Activated CD8-positive, alpha-beta memory T cell treated with anti-CD3 and anti-CD28 coated beads, Interleukin-2, amount 50 U/mL, for 48 hours (primary cell): Measurements from ENCODE around the gene CEL.

Experiments used
- DNase-seq: peaks from one replicate; pipeline ENCODE4 v3.0.0-alpha.2; 2020

CEL gene

DNA sequence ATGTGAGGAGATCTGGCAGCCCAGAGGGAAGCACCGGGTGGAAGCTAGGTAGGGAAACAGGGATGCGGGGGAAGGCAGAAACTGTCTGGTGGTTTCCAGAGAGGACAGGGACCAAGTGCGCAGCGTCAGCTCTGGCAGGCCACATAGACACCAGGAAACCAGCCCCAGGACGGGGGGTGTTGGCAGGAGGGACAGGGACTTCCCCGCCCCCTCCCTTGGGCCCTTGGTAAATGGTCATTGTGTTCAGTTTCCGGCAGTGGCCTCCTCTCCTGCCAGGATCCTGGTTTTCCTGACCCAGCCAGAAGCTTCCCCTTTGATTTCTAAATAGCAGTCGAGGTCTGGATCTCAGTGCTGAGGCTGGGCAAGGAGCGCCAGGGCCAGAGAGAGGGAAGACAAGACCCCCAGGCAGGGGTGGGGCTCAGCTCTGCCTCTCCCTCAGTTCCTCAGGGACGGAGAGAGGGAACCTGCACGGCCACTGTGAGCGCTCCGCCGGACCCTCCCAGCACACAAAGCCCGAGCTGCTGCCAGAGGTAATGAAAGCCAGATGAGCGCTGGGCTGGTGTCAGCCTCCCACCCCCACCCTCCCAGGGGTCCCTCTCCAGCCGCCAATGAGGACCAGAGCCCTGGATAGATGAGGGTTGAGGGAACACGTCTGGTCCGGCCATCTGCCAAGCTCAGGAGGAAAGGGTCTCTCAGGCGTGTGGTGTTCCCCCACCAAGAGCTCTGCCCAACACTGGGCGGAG, 57.5 kb downstream of the CEL start:
- DNase-seq = no peak

DNA sequence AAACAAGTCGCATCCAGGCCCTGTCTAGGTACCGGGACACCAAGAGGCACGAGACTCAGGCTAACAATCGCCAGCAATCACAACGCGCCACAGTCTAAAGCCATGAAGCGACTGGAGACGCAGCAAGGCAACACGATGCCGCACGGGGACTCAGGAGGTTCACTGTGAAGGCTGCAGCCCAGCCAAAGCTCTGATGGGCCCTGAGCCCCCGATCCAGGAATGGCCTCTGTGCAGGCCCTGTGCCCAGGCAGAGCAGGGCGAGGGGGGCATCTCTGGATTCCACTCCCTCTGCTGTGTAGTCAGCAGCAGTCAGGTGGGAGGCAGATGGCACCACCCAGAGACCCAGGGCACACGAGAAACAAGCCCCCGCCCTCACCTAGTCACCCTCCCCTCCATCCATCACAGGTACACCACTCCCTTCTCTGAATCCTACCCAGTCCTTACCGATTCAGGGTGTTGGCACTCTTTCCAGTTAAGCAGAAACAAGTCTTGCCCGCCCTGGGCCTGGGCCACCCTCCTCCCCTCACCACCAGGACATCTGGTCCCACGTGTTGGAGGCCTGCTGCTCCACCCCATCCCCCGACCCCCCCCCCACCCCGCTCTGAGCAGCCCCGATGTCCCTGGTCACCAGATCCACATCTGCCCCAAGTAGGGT, 58.2 kb downstream of the CEL start:
- no peak for DNase-seq

DNA sequence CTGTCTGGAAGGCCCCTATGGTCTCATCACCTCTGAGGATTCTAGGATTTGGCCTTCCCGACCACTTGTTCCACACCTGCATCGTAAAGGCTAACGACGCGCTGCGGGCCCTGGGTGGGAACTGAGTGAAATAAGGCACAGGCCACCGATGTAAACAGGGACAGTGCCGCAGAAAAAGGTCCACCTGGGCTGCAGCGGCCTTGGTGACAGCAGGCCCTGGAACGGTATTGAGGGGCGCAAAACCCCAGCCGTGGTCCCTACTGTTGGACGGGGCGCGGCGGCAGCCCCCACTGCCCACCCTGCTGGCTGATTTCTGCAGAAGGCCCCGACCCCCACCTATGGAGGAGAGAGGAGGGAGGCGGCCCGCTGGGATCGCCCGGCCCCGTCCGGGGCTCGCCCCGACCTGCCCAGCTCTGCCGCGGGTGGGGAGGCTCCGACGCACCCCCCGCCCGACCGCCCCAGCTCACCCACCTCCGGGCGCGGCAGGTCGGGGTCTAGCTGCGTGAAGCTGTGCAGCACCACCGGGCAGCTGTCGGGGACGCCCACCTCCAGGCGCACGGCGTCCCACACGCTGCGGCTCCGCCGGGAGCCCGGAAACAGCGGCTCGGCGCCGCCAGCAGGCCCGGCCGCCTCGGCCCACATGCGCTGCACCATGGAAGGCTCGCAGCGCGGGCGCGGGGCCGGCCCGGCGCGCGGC, 58.9 kb downstream of the CEL start:
- DNase-seq = no peak
